Neutrophil (primary cell): ENCODE data around the gene ITGAX.
A peak's percentile ranks its signal among the peaks of the same experiment; 100 is the strongest.

Experiments used
- H3K27ac ChIP-seq: fragments of 200-600 bp; sonication (generic); 2 replicates; pipeline ENCODE4 v1.5.1; 2016; ENCODE audit warnings: mild to moderate bottlenecking, moderate library complexity
- H3K27me3 ChIP-seq: fragments of 200-600 bp; sonication (generic); 2 replicates; pipeline ENCODE4 v1.6.0; 2016; ENCODE audit warnings: mild to moderate bottlenecking
- H3K36me3 ChIP-seq: fragments of 200-600 bp; sonication (generic); 2 replicates; pipeline ENCODE4 v1.5.1; 2017
- H3K4me1 ChIP-seq, 2 experiments: fragments of 200-600 bp in 1 of 2; sonication (generic) in 1 of 2; 1 replicate in 1 of 2; 2 replicates in 1 of 2; pipeline versions ENCODE4 v1.5.1 to v1.6.1; 2013 to 2016; ENCODE audit warnings: low read depth in 1 of 2, low read length in 1 of 2, mild to moderate bottlenecking in 1 of 2, moderate library complexity in 1 of 2; ENCODE audit not compliant: control insufficient read depth in 1 of 2, insufficient read depth in 1 of 2
- H3K4me3 ChIP-seq, 2 experiments: fragments of 200-600 bp in 1 of 2; sonication (generic) in 1 of 2; 1 replicate in 1 of 2; 2 replicates in 1 of 2; pipeline ENCODE4 v1.5.1; 2013 to 2016; ENCODE audit warnings: low read depth in 1 of 2, low read length in 1 of 2, mild to moderate bottlenecking in 1 of 2, moderate library complexity in 1 of 2
- H3K9me3 ChIP-seq: fragments of 200-600 bp; sonication (generic); 2 replicates; pipeline ENCODE4 v1.5.1; 2016
- TF ChIP-seq, protein P1 (sequence below): fragments of 200-600 bp; sonication (generic); IDR thresholded peaks from 2 replicates; pipeline ENCODE4 v1.5.1; 2016; ENCODE audit warnings: antibody characterized with exemption

Gene ITGAX

DNA sequence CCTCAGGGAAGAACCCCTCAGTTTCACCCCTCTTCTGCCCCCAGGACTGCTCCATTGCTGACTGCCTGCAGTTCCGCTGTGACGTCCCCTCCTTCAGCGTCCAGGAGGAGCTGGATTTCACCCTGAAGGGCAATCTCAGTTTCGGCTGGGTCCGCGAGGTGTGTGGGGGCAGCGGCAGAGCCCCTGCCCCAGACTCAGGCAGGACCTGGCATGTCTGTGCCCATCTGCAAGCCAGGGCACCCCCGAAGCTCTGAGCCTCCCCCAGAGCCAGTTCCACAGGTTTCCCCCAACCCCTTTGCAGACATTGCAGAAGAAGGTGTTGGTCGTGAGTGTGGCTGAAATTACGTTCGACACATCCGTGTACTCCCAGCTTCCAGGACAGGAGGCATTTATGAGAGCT is 68.8 kb downstream of the ITGAX start:
- no peaks in the 10 kb centered on the region for H3K9me3 ChIP-seq
- H3K4me1 ChIP-seq, result peaks cover 0 to 5% of the 10 kb centered on the region in 2 experiments
- TF ChIP-seq, protein P1, sequence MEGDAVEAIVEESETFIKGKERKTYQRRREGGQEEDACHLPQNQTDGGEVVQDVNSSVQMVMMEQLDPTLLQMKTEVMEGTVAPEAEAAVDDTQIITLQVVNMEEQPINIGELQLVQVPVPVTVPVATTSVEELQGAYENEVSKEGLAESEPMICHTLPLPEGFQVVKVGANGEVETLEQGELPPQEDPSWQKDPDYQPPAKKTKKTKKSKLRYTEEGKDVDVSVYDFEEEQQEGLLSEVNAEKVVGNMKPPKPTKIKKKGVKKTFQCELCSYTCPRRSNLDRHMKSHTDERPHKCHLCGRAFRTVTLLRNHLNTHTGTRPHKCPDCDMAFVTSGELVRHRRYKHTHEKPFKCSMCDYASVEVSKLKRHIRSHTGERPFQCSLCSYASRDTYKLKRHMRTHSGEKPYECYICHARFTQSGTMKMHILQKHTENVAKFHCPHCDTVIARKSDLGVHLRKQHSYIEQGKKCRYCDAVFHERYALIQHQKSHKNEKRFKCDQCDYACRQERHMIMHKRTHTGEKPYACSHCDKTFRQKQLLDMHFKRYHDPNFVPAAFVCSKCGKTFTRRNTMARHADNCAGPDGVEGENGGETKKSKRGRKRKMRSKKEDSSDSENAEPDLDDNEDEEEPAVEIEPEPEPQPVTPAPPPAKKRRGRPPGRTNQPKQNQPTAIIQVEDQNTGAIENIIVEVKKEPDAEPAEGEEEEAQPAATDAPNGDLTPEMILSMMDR, result no peak
- no peak overlapping the region for H3K4me3 ChIP-seq
- H3K36me3 ChIP-seq, result no peaks in the 10 kb centered on the region
- no peak overlapping the region for H3K27ac ChIP-seq
- H3K27me3 ChIP-seq, result peaks cover 8% of the 10 kb centered on the region

- TF ChIP-seq, protein P1, result no peak
- Histone ChIP-seq H3K27me3 (peaks cover 16% of the 10 kb centered on the region), H3K36me3 (no peaks in the 10 kb centered on the region), H3K27ac (no peak overlapping the region), H3K4me3 (peak overlapping the region; percentile 45 to 61), H3K9me3 (no peaks in the 10 kb centered on the region), H3K4me1 (peaks cover 0 to 5% of the 10 kb centered on the region in 2 experiments)
These were observed 72.7 kb downstream of the ITGAX start for GRCh38 chr16:31427441-31428278.

DNA sequence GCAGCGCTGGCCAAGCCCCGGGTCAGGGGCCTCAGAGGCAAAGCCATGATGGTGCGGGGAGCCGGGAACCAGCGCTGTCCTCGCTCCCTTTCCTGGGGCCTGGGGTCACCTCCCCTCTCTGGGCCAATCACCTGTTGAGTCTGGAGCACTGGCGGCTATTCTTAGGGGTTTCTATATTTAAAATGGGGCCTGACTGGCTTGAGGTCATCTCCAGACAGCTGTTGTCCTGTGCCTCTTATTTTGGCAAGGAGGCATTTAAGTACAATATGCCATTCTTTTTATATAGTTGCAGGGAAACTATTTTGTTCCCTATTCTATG is 73.3 kb downstream of the ITGAX start, which contains the start of gene COX6A2:
COX6A2 (minus strand) TSS at position 82 of the 319 bp plus-strand sequence; CDS start at position 47, 35 bp downstream.
- no peaks in the 10 kb centered on the region for H3K36me3 ChIP-seq
- peak within 1 kb of the TSS; percentile 45 to 61 for H3K4me3 ChIP-seq
- TF ChIP-seq, protein P1, result no peak
- peaks cover 16% of the 10 kb centered on the region for H3K27me3 ChIP-seq
- H3K9me3 ChIP-seq, result no peaks in the 10 kb centered on the region
- H3K4me1 ChIP-seq, result peaks cover 0 to 5% of the 10 kb centered on the region in 2 experiments
- no peak within 1 kb of the TSS for H3K27ac ChIP-seq

GRCh38 chr16:31428638-31429247 is 73.8 kb downstream of the ITGAX start:
- Histone ChIP-seq H3K27ac (no peak overlapping the region), H3K4me1 (peaks cover 0 to 5% of the 10 kb centered on the region in 2 experiments), H3K36me3 (no peaks in the 10 kb centered on the region), H3K9me3 (no peaks in the 10 kb centered on the region), H3K4me3 (no peak overlapping the region), H3K27me3 (peaks cover 16% of the 10 kb centered on the region)
- TF ChIP-seq, protein P1, result no peak

GRCh38 chr16:31429314-31429713 is 74.3 kb downstream of the ITGAX start:
- Histone ChIP-seq H3K36me3 (no peaks in the 10 kb centered on the region), H3K4me1 (peaks cover 0 to 5% of the 10 kb centered on the region in 2 experiments), H3K27me3 (peaks cover 16% of the 10 kb centered on the region), H3K27ac (no peak overlapping the region), H3K4me3 (no peak overlapping the region), H3K9me3 (no peaks in the 10 kb centered on the region)
- TF ChIP-seq, protein P1, result no peak
